DND-41 (cell line): ENCODE results near the gene AKR7A3.

ENCODE experiments used
- ATAC-seq: fragments of 200-7000 bp; cut with Tn5 transposase; 3 replicates; pipeline ENCODE4 v1.9.1; 2021; ENCODE audit warnings: low read depth; ENCODE audit not compliant: insufficient read depth
- DNase-seq: peaks from one replicate; pipeline ENCODE4 v3.0.0-alpha.2; 2020
- H2AFZ ChIP-seq: 2 replicates; pipeline ENCODE4 v1.6.0; 2012; ENCODE audit warnings: low read depth, low read length
- H3K27ac ChIP-seq: 2 replicates; pipeline ENCODE4 v1.5.1; 2012; ENCODE audit warnings: low read length, inconsistent platforms
- H3K27me3 ChIP-seq: fragments of 200-600 bp; sonication (generic); 2 replicates; pipeline ENCODE4 v1.6.0; 2012; ENCODE audit warnings: low read length, mild to moderate bottlenecking, inconsistent platforms; ENCODE audit not compliant: insufficient read depth, poor library complexity
- H3K36me3 ChIP-seq: 2 replicates; pipeline ENCODE4 v1.5.1; 2012; ENCODE audit warnings: low read length, inconsistent platforms; ENCODE audit not compliant: insufficient read depth
- H3K4me1 ChIP-seq: 2 replicates; pipeline ENCODE4 v1.5.1; 2012; ENCODE audit warnings: mild to moderate bottlenecking, low read length; ENCODE audit not compliant: insufficient read depth
- H3K4me2 ChIP-seq: 2 replicates; pipeline ENCODE4 v1.6.0; 2012; ENCODE audit warnings: mild to moderate bottlenecking, moderate library complexity, low read length, inconsistent platforms; ENCODE audit not compliant: insufficient read depth
- H3K4me3 ChIP-seq, 2 experiments: fragments of 200-600 bp in 1 of 2; shearing (Covaris generic) in 1 of 2; 2 replicates each; pipeline ENCODE4 v1.5.1; 2012 to 2016; ENCODE audit warnings: inconsistent platforms in 2 of 2, low read length in 2 of 2, mild to moderate bottlenecking in 2 of 2, low read depth in 1 of 2, moderate library complexity in 1 of 2
- H3K79me2 ChIP-seq: 2 replicates; pipeline ENCODE4 v1.6.0; 2012; ENCODE audit warnings: low read length, inconsistent platforms; ENCODE audit not compliant: insufficient read depth
- H3K9ac ChIP-seq: 2 replicates; pipeline ENCODE4 v1.6.0; 2012; ENCODE audit warnings: low read depth, mild to moderate bottlenecking, inconsistent platforms, low read length, moderate library complexity
- H3K9me3 ChIP-seq: 2 replicates; pipeline ENCODE4 v1.5.1; 2012; ENCODE audit warnings: low read length, moderate library complexity, mild to moderate bottlenecking, inconsistent platforms; ENCODE audit not compliant: insufficient read depth, severe bottlenecking
- H4K20me1 ChIP-seq: 2 replicates; pipeline ENCODE4 v1.6.0; 2012; ENCODE audit warnings: low read length; ENCODE audit not compliant: insufficient read depth
- EZH2 ChIP-seq: IDR thresholded peaks from 3 replicates; pipeline ENCODE4 v1.6.1; 2012; ENCODE audit warnings: borderline replicate concordance, low read depth, mild to moderate bottlenecking, moderate library complexity, low read length, inconsistent platforms; ENCODE audit not compliant: severe bottlenecking
- TF ChIP-seq, protein P1 (sequence below): IDR thresholded peaks from 2 replicates; pipeline ENCODE4 v1.5.1; 2012; ENCODE audit warnings: borderline replicate concordance, low read length, moderate library complexity, mild to moderate bottlenecking; ENCODE audit not compliant: poor library complexity, severe bottlenecking; ENCODE audit errors: extremely low read depth

Gene AKR7A3

DNA sequence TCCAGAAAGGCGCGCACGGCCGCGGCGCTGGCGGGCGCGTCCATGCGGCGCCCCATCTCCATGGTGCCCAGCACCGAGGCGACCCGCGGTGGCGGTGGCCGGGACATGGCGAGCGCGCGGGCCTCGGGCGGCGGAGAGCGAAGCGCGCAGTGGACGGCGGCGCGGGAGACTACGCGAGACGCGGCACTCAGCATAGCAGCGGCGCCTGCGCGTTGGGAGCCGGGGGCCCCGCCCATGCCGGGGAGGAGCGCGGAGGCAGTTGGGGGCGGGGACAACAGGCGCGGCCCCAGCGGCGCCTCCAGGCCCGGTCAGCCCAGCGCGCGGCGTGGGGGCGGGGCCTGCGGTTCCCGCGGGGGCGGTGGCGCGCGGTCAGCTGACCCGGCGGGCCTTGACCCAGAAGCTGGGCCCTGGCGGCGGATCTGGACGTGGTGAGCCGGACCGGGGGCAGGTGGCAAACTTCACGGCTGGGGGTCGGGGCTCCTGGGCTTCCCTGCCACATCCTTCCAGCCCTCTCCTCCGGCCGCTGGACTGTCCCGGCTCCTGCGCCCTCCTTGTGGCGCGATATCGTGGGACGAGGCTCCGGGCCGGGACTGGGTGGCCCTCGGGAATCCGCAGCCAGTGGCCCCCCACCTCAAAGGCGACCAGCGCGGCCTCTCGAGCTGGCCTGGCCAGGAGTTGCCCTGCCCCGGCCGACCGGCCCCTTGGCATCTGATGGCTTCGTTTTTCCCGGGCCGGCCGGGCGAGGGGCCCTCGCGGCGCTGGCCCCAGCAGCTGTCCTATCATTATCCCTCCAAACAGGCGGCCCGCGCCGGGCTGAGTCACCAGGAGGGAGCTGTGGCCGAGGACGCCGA lies 23.6 kb upstream of the AKR7A3 start, which contains the start of the genes AKR7A2 and SLC66A1:
TSS of gene AKR7A2 (minus strand) at position 214 of the 851 bp plus-strand sequence. CDS start at position 194, 20 bp downstream.
TSS of gene SLC66A1 (plus strand) at position 396 of the 851 bp plus-strand sequence. CDS start 5,352 bp downstream, outside the sequence.
- Histone ChIP-seq H3K4me2 (peak within 1 kb of the TSS; percentile 92), H3K4me1 (peaks cover 26% of the 10 kb centered on the region), H3K36me3 (peaks cover 20% of the 10 kb centered on the region), H3K27ac (peak within 1 kb of the TSS; percentile 92), H3K27me3 (no peaks in the 10 kb centered on the region), H3K9me3 (no peaks in the 10 kb centered on the region), H3K4me3 (peak within 1 kb of the TSS; percentile 43 to 79), H2AFZ (peak within 1 kb of the TSS; percentile 99), H3K9ac (peak within 1 kb of the TSS; percentile 99), H3K79me2 (peaks cover 16% of the 10 kb centered on the region), H4K20me1 (peaks cover 10% of the 10 kb centered on the region; the same call in 1 of the 2 replicates)
- ATAC-seq: peak; percentile 92
- peak; percentile 89 for DNase-seq
- TF ChIP-seq, protein P1, sequence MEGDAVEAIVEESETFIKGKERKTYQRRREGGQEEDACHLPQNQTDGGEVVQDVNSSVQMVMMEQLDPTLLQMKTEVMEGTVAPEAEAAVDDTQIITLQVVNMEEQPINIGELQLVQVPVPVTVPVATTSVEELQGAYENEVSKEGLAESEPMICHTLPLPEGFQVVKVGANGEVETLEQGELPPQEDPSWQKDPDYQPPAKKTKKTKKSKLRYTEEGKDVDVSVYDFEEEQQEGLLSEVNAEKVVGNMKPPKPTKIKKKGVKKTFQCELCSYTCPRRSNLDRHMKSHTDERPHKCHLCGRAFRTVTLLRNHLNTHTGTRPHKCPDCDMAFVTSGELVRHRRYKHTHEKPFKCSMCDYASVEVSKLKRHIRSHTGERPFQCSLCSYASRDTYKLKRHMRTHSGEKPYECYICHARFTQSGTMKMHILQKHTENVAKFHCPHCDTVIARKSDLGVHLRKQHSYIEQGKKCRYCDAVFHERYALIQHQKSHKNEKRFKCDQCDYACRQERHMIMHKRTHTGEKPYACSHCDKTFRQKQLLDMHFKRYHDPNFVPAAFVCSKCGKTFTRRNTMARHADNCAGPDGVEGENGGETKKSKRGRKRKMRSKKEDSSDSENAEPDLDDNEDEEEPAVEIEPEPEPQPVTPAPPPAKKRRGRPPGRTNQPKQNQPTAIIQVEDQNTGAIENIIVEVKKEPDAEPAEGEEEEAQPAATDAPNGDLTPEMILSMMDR: no peak
- no peak for TF ChIP-seq EZH2

GRCh38 chr1:19311503-19311930 lies 22.9 kb upstream of the AKR7A3 start:
- DNase-seq (peak; percentile 36), ATAC-seq (peak; percentile 47)
- Histone ChIP-seq H3K79me2 (peaks cover 16% of the 10 kb centered on the region), H3K27ac (peak overlapping the region; percentile 92), H3K27me3 (no peaks in the 10 kb centered on the region), H3K9ac (peak overlapping the region; percentile 99), H3K4me3 (peak overlapping the region; percentile 43 to 79), H2AFZ (peak overlapping the region; percentile 99), H3K9me3 (no peaks in the 10 kb centered on the region), H4K20me1 (peaks cover 10% of the 10 kb centered on the region; the same call in 1 of the 2 replicates), H3K36me3 (peaks cover 26% of the 10 kb centered on the region), H3K4me2 (peak overlapping the region; percentile 92), H3K4me1 (peaks cover 26% of the 10 kb centered on the region)
- TF ChIP-seq, protein P1: no peak
- no peak for TF ChIP-seq EZH2

- TF ChIP-seq, protein P1: no peak
- no peak for TF ChIP-seq EZH2
- H3K27me3 ChIP-seq: no peaks in the 10 kb centered on the region
Observed at GRCh38 chr1:19310720-19311502, 22.3 kb upstream of the AKR7A3 start.

More at GRCh38 chr1:19310720-19311502, 22.3 kb upstream of the AKR7A3 start:
- ATAC-seq (peak; percentile 9; the same call in 2 of the 3 replicates), DNase-seq (no peak)
- peaks cover 16% of the 10 kb centered on the region for H3K79me2 ChIP-seq
- H3K4me3 ChIP-seq: peak overlapping the region; percentile 43 to 79
- H3K4me2 ChIP-seq: peak overlapping the region; percentile 92
- H3K9me3 ChIP-seq: no peaks in the 10 kb centered on the region
- peaks cover 6% of the 10 kb centered on the region; the same call in 1 of the 2 replicates for H4K20me1 ChIP-seq
- H2AFZ ChIP-seq: peak overlapping the region; percentile 99
- peaks cover 32% of the 10 kb centered on the region for H3K36me3 ChIP-seq
- peak overlapping the region; percentile 99 for H3K9ac ChIP-seq
- H3K4me1 ChIP-seq: peaks cover 26% of the 10 kb centered on the region
- peak overlapping the region; percentile 92 for H3K27ac ChIP-seq
